Myocyte (in vitro differentiated cells): ENCODE measurements around the gene SPATS2. TPM values are rescaled to one million over a fixed set of nuclear protein-coding genes. Genes with fewer than 3 reads are reported as not detected.
"Not testable (repeated sequence)": the region's sequence is repeated elsewhere in the genome, so short reads cannot be mapped to it uniquely, and the experiment has no call there.

Experiments
- DNase-seq: peaks from one replicate; pipeline ENCODE4 v3.0.0-alpha.2; 2012; ENCODE audit warnings: low read depth
- polyA plus RNA-seq: library from polyadenylated mRNA; unstranded; fragments of >200 nt; gene quantifications from one replicate; pipeline ENCODE4 v1.2.1, GENCODE V29; 2012; ENCODE audit warnings: missing spikeins
- total RNA-seq: library from RNA; depleted of rRNA; stranded (reverse); fragments of >200 nt; gene quantifications from 2 replicates; pipeline ENCODE4 v1.2.3, GENCODE V29; 2014

SPATS2 gene
- total RNA-seq: 41.9 and 43.0 TPM in 2 replicates
- polyA plus RNA-seq: 21.6 TPM

DNA sequence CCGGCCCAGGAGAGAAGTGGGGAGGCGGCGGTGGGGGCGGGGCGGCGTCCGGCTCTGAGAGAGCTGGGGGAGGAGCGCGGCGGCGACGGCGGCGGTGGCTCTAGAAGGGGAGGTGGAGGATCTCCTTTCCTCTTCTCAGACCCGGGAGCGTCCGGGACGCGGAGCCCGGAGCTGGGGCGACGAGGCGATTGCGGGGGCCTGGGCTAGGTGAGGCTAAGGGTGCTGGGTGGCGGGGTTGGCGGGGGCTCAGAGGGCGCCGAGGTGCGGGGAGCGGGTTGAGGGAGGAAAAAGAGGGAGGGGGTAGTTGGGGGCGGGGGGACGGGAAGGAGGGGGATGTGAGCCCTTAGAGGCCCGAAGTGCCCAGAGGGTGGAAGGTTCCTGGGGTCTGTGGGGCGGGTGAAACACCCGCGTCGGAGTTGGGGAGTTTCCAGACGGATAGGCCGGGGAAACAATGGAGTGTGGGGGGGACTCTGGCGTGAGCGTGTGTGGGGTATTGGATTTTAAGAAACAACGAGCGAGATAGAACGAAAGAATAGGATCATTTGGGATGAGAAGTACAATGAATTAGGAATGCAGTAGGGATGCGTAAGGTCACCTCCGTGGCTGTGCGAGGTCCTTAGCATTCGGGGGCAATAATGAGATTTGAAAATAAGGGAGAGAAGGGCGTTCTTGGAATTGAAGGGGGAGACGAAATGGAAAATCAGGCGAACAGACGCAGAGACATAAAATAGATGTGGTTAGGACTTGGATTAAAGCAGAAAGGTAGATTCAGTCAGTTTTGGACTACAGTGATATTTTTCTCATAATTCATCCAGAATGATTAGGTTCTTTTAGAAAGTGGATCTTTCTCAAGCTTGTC, at the start of gene SPATS2:
Gene SPATS2, plus strand, starts transcription at position 82 of the 859 bp plus-strand sequence. CDS start 93,551 bp downstream, outside the sequence.
- no peak for DNase-seq

DNA sequence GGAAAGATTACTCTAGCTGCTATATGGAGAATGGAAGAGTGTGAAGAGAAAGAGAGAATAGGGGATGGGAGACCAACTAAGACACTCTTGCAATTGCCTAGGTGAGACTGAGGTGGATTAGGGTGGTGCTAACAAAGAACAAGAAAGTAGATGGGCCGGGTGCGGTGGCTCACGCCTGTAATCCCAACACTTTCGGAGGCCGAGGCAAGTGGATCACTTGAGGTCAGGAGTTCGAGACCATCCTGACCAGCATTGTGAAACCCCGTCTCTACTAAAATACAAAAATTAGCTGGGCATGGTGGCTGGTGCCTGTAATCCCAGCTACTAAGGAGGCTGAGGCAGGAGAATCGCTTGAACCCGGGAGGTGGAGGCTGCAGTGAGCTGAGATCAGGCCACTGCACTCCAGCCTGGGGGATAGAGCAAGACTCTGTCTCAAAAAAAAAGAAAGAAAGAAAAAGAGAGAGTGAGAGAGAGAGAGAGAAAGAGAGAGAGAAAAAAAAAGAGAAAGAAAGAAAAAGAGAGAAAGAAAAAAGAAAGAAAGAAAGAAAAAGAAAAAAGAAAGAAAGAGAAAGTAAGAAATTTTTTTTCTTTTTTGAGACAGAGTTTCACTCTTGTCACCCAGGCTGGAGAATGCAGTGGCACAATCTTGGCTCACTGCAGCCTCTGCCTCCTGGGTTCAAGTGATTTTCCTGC, 46.7 kb upstream of the SPATS2 start:
- DNase-seq: not testable (repeated sequence)

DNA sequence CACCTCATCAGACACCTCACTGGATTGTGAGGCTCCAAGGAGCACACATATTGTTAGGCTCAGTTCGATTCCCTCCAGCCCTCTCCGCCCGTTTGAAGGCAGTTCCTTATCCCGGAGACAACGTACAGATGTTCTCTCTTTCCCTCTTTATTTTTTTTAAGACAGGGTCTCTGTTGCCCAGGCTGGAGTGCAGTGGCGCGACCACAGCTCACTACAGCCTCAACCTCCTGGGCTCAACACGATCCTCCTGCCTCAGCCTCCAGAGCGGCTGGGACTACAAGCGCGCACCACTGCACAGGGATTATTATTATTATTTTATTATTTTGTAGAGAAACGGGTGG, 44.9 kb upstream of the SPATS2 start:
- no peak for DNase-seq

DNA sequence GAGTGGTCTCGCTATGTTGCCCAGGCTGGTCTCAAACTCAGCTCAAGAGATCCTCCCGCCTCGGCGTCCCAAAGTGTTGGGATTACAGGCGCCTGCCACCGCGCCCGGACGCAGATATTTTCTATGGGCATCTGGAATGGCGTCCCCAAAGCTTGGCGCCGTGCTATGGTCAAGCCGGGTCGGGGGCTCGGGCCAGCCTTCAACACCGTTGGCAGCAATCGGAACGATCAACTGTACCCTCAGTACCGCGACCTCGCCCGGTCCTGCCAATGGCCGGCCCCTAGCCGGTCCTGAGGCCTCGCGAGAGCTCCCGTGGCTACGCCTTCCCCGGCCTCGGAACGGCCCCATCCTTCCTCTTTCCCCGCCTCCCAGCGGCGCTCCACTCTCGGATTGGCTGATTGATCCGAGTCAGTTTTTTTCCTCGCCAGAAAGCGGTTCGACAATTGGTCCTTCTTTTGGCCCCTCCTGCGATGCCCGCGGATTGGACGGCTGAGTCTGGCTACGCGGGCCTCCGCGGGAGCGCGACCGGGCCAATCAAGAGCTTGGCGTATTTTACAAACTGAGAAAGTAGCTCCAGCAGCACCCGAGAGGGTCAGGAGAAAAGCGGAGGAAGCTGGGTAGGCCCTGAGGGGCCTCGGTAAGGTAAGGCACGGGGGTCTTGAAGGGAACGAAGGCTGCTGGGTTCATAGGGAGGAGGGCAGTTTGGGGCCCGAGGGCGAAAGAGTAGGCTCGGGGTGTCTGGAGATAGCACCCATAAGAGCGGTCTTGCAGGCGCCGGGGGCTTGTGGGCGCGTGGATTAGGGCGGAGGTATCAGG, 44.3 kb upstream of the SPATS2 start, which contains the start of gene TROAP:
Gene TROAP, plus strand, starts transcription at position 548 of the 816 bp plus-strand sequence. CDS start 354 bp downstream, outside the sequence.
- DNase-seq: peak; percentile 100

DNA sequence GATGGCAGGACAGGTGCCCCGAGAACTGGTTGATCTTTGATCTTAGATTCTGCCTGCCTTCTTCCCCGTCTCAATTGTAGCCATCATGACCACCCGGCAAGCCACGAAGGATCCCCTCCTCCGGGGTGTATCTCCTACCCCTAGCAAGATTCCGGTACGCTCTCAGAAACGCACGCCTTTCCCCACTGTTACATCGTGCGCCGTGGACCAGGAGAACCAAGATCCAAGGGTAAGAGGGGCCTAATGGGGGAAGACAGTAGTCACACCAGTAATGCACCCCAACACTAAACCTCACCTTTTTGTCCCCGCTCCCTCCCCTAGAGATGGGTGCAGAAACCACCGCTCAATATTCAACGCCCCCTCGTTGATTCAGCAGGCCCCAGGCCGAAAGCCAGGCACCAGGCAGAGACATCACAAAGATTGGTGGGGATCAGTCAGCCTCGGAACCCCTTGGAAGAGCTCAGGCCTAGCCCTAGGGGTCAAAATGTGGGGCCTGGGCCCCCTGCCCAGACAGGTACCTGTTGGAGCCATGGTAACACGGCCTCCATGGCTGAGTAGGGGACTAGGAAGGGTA, 43.7 kb upstream of the SPATS2 start:
- no peak for DNase-seq

DNA sequence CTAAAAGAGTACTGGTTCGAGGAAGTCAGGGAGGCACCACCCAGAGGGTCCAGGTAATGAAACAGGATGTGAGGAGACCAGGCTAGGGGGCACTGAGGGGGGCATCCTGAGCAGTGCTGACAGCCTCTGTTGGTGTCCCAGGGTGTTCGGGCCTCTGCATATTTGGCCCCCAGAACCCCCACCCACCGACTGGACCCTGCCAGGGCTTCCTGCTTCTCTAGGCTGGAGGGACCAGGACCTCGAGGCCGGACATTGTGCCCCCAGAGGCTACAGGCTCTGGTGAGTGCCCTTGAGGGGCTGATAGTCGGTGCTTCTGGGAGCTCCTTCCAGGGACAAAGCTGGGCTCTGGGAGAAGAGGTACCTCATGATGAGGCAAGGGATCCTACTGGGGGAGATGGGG, 41.7 kb upstream of the SPATS2 start:
- no peak for DNase-seq

DNA sequence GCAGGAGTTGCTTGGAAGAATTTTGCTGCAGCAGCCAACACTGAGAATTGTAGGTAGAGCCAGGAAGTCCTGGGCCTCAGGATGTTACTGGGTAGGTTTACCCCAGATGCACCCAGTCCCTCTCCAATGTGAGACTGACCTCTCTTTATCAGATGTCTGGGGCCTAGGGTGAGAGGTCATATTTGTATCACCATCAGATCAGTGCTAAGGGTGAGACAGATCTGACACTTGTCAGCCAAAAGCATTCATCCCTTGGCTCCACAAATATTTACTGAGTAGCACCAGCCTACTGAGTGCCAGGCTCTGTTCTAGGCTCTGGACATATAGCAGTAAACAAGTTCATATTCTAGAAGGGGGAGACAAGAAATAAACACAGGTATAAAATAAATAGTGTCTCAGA, 39.9 kb upstream of the SPATS2 start:
- DNase-seq: no peak

DNA sequence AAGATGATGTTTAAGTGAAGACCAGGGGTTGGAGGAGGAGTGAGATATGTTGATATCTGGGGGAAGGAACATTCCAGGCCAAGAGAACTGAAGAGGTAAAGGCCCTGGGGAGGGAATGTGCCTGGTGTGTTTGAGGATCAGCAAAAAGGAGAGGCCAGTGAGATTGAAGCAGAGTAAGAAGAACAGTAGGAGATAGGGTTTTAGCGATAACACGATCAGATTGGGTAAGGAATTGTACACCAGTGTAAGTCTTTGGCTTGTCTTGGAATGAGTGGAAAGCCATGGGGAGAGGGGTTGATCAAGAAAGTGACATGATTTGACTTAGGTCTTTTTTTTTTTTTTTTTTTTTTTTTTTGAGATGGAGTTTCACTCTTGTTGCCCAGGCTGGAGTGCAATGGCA, 39.4 kb upstream of the SPATS2 start:
- no peak for DNase-seq

DNA sequence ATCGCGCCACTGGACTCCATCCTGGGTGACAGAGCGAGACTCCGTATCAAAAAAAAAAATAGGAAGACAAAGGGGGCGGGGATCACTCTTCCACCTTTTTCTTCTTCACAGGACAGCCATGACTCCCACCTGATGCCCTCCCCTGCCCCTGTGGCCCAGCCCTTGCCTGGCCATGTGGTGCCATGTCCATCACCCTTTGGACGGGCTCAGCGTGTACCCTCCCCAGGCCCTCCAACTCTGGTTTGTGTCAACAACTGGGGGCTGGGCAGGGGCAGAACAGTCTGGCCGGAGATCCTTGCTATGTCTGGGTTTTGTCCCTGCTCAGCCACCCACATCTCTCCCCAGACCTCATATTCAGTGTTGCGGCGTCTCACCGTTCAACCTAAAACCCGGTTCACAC, 38.4 kb upstream of the SPATS2 start:
- DNase-seq: no peak

DNA sequence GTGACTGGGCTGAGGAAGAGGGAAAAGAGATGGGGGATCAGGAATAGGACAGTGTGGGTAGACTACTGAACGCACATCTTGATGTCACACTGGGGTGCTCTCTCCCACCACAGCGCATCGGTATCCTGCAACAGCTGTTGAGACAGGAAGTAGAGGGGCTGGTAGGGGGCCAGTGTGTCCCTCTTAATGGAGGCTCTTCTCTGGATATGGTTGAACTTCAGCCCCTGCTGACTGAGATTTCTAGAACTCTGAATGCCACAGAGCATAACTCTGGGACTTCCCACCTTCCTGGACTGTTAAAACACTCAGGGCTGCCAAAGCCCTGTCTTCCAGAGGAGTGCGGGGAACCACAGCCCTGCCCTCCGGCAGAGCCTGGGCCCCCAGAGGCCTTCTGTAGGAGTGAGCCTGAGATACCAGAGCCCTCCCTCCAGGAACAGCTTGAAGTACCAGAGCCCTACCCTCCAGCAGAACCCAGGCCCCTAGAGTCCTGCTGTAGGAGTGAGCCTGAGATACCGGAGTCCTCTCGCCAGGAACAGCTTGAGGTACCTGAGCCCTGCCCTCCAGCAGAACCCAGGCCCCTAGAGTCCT, 37.1 kb upstream of the SPATS2 start:
- DNase-seq: no peak

DNA sequence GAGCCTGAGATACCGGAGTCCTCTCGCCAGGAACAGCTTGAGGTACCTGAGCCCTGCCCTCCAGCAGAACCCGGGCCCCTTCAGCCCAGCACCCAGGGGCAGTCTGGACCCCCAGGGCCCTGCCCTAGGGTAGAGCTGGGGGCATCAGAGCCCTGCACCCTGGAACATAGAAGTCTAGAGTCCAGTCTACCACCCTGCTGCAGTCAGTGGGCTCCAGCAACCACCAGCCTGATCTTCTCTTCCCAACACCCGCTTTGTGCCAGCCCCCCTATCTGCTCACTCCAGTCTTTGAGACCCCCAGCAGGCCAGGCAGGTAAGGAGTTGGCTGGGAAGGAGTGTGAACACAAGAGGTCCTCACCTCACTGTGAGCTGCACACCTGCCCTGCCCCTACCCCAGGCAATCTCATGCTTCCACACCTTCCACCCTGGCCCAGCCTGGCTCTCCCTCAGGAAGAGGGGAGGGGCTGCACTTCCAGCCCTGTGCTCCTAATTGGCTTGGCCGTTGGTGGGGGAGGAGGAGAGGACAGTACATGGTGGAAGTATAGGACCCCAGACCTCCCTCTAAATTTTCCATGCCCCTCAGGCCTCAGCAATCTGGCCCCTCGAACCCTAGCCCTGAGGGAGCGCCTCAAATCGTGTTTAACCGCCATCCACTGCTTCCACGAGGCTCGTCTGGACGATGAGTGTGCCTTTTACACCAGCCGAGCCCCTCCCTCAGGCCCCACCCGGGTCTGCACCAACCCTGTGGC, 36.5 kb upstream of the SPATS2 start:
- DNase-seq: no peak

DNA sequence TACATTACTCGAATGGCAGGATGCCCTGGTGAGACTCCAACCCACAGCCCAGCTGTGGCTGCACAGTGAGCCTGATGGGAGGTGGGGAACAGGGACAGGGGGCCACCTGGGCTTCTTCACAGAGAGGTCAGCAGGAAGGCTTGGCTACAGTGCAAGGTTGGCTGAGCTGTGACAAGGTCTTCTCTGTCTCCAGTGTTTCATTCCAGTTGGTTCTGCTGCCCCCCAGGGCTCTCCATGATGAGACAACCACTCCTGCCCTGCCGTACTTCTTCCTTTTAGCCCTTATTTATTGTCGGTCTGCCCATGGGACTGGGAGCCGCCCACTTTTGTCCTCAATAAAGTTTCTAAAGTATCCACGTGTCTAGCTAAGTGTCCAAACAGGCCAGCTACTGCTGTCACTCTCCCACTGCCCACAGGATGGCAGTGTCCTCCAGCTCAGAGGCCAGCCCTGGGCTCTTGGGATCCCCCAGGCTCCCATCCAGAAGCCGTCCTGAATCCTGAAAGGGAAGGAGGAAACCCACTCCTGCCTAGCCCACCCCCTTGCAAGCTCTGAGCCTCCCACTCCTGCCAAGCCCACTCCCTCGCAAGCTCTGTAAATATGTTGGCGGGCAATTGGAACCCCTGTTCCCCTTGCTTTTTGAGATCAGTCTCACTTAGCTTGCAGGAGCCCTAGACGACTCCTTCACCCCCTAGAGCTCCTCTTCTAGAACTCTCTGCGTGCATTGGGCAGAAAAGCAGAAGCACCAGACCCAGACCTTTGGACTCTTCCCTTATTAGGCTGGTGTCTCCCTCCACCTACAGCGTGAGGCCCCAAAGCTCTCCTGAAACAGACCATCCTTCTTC, 35.7 kb upstream of the SPATS2 start:
- DNase-seq: peak; percentile 78

DNA sequence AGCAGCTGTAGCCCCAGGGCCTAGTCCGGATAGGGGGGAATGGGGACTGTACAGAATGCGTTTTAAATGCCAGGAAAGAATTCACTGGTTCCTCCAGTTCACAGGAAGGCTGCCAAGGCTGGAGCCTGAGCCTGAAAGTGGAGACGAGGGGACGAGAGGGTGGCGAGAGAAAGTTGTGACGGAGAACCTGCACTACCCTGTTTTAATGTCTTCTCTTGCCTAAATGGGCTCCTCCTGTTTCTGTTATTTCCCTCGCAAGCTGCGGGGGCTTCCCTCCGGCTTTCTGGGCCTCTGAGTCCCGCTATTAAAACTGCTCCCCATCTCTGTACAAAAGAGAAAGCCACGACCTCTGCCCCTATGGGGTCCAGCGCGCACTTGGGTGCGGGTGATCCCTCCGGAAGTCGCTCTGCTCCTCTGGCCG, 34.8 kb upstream of the SPATS2 start:
- no peak for DNase-seq

DNA sequence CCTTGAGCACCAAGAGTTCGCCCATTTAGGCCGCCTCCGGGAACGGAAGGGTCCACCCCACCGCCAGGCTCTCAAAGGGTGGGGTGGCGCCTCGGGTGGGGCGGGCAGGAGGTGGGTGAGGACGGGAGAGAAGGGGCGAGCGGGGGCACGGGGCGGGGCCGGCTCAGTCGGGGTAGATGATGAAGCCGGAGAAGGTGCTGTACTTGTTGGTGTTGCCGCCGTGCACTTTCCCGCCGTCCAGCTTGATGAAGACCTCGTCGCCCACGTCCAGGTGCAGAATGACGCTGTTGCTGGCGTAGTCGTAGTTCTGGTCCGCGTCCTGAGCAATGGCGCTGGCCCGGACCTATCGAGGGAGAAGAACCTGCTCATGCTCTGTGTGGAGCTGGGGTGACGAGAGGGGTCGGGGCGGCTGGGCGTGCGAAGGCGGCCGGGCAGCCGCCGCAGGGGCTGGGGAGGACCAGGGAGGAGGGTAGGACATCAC, 34.3 kb upstream of the SPATS2 start:
- DNase-seq: no peak

DNA sequence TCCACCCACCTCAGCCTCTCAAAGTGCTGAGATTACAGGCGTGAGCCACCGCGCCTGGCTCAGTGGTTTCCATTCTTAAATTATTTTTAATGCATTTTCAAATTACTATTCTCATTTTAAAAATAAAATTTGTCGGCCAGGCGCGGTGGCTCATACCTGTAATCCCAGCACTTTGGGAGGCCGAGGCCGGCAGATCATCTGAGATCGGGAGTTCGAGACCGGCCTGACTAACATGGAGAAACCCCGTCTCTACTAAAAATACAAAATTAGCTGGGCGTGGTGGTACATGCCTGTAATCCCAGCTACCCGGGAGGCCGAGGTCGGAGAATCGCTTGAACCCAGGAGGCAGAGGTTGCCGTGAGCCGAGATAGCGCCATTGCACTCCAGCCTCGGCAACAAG, 33.5 kb upstream of the SPATS2 start:
- not testable (repeated sequence) for DNase-seq

DNA sequence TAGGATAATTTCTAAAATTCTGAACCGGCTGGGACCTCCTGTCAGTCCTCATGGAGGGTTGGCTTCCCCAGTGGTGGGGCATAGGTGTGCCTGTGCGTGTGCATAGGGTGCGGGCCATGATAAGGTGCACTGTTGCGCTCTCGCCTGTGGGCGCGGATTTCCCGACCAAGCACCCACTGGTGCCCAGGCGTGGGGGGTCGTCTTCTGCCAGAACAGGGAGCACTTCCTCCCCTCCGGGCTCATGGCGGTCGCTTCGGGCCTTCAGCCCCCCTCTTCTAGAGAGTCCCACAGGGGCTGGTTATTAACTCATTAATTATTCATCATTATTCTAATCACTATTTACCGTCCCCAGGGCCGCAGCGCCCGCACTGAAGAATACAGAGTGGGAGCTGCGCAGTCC, 33.0 kb upstream of the SPATS2 start:
- DNase-seq: no peak

DNA sequence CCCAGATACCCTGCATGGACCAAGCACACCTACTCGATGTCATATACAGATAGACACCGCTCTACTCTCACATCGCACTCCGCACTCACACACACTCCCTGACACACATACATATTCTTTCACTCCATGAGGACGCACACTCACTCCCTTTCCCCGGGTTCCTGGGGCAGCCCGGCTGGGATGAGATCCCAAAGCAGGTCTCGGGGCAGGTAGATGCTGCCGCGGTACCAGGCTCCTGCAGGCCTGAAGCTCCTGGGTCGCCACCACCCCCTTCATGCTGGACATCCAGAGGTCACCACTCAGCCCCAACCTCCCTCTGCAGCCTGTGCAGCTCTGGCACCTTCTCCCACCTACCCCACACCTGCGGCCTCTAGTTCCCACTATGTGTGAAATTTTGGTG, 32.6 kb upstream of the SPATS2 start:
- DNase-seq: no peak

DNA sequence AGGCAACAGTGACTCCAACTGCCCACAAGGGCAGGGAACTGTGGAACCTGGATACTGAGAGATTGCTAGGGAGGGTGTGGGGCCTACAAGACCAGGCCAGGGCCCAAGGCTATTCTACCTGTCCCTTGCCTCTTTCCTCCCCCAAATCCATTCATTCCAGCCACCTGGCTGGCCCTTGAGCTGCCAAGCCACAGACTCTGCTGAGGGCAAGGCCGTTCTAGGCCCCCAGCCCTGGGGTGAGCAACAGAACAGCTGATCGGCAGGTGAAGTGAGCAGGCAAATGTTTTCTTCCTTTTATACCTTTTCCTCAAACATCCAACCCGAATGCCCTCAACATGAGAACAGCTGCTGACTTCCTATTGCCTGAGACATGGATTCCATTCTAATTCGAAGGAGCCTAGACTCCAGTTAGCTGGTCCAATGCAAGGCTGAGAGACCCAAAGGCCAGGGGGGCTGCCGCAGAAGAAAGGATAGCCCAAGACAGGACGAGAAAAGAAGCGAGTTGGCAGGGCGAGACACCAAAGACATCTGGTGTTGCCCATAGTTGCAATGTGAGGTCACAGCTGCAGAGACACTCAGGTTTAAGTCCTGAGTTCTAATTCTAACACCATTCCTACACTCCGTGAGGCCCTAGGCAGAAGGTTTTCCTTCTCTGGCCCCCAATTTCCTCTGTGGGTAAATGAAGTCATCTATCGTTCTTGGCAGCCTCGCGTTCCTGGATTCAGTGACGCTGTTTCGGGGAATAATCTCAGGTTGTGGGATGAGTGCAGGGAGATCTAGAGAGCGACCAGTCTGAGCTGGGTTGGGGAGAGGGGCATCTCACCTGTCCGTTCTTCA, 31.9 kb upstream of the SPATS2 start:
- peak; percentile 57 for DNase-seq
